Urinary bladder (tissue), 4 donors: ENCODE measurements around the gene PRDM2. TPM values are rescaled to one million over a fixed set of nuclear protein-coding genes. Genes with fewer than 3 reads are reported as not detected.
A peak's percentile ranks its signal among the peaks of the same experiment; 100 is the strongest.

Source experiments
- DNase-seq: peaks from one replicate; pipeline ENCODE4 v3.0.0-alpha.2; 2015; ENCODE audit errors: extremely low spot score
- H3K27ac ChIP-seq: one replicate; pipeline ENCODE4 v1.5.1; 2013; ENCODE audit warnings: low read depth, mild to moderate bottlenecking, moderate library complexity
- H3K36me3 ChIP-seq: one replicate; pipeline ENCODE4 v1.6.1; 2013; ENCODE audit warnings: mild to moderate bottlenecking, moderate library complexity; ENCODE audit not compliant: insufficient read depth
- H3K4me1 ChIP-seq: one replicate; pipeline ENCODE4 v1.6.1; 2013; ENCODE audit warnings: mild to moderate bottlenecking, moderate library complexity; ENCODE audit not compliant: insufficient read depth
- H3K4me3 ChIP-seq: one replicate; pipeline ENCODE4 v1.5.1; 2013; ENCODE audit warnings: low read depth, low read length
- WGBS: extraction: QIAGEN DNeasy Blood & Tissue Kit; methylation state at CpG from one replicate; pipeline ENCODE4 v1.1.7; 2013; 5-methylcytosine and 5-hydroxymethylcytosine counted together
- polyA plus RNA-seq: library from polyadenylated mRNA; stranded (reverse); fragments of 200-250 nt; gene quantifications from one replicate; pipeline ENCODE4 v1.2.3, GENCODE V29; 2013
- total RNA-seq: library from RNA; depleted of rRNA; stranded (reverse); fragments of >200 nt; gene quantifications from one replicate; pipeline ENCODE4 v1.2.3, GENCODE V29; 2014
- donor health status: healthy with polysubstance abuse.
- donor health status: healthy.

Gene PRDM2
- total and polyA plus RNA-seq, 2 donors, result 31.3 to 34.2 TPM

DNA sequence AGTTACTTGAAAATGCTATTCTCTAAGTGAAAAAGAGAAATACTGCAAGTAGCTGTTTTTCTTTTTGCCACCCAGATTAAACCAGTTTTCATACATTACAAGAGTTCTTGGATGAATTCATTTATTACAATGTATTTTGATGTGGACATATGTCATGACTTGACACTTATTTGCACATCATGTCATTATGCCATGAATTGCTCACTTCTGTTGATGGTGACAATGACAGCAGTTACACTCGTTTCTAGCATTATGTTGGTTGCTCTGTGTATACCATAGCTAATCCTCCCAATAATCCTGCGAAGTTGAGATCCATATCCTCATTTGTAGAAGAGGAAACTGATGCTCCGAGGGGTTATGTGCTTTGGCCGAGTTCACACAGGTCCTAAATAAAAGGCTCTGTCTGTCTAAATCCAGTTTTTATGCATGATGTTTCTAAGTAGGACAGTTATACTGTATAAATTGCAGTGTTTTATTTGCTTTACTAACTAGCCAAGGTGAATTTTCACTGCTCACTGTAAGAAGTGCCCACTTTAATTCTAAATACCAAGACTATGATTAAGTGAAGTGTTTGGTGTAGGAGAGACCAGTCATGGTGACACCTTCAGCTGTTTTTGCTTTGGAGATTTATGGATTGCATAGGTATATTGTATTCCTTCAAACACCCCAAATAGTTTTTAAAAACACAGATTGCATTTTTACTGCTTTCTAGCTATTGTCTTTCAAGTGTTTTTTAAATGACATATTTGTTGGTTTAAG lies 56.7 kb downstream of the PRDM2 start:
- Histone ChIP-seq H3K4me1 (no peaks in the 10 kb centered on the region), H3K27ac (no peak overlapping the region), H3K36me3 (no peaks in the 10 kb centered on the region), H3K4me3 (no peak overlapping the region)
- DNase-seq, result no peak
- WGBS, result 52% methylated on average over 4 of the region's 4 CpGs

DNA sequence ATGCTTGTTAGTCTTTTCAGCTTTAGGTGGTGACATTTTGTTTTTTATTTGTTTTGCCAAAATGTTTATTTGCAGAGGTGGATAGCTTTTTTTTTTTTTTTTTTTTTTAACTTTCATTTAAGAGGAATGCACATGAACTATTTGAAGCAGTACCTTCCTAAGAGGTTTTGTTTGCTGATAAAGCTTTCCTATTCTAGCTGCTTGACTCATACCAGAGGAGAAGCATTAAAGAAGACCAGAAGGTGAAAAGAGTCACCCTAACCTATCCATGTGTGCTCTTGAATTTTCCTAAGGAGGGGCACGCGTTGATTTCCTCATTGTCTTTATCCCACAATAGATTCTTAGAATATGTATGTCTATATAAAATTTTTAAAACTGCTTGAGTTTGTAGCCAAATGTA lies 57.7 kb downstream of the PRDM2 start:
- Histone ChIP-seq H3K36me3 (no peaks in the 10 kb centered on the region), H3K4me1 (no peaks in the 10 kb centered on the region), H3K27ac (peak overlapping the region; percentile 28), H3K4me3 (no peak overlapping the region)
- 86% methylated on average over 2 of the region's 2 CpGs for WGBS
- DNase-seq, result no peak

DNA sequence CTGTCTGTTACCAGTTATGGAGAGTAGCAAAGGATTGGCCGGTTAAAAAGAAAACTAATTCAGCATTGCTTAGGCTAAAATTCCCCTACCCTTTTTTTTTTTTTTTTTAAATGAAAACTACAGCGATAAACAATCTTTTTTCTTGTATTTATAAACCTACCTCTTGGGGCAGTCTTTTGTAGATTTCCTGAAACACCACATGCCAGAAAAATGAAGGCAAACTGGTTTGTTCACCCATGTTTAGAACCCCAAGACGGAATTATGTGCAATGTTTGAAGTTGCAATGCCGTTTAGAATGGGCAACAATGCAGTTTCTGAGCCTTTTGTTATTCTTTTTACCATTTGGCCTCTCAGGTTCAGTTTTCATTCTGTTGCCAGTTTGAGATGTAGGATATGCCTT lies 59.1 kb downstream of the PRDM2 start:
- WGBS, result 67% methylated on average over 4 of the region's 4 CpGs
- DNase-seq, result peak; percentile 80
- Histone ChIP-seq H3K36me3 (no peaks in the 10 kb centered on the region), H3K27ac (peak overlapping the region; percentile 53), H3K4me1 (no peaks in the 10 kb centered on the region), H3K4me3 (no peak overlapping the region)

DNA sequence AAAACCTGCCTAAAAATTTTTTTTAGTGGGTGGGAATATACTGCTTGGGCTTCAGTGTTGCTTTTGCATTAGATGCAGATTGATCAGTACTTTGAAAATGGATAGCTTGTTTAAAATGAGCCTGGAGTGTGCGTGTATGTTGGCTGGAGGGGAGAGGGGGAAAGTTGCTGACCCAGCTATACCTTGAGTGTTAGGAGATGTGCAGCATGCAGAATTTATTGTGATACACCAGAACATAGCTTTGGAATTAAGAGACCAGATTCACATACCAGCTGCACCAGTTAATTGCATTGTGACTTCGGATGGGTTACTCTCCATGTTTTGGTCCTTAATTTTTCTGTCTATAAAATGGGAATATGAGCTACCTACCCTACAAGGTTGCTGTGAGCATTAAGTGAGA lies 60.4 kb downstream of the PRDM2 start:
- H3K27ac ChIP-seq, result no peak overlapping the region
- no peaks in the 10 kb centered on the region for H3K36me3 ChIP-seq
- no peaks in the 10 kb centered on the region for H3K4me1 ChIP-seq
- WGBS, result 89% methylated on average over 2 of the region's 2 CpGs
- H3K4me3 ChIP-seq, result no peak overlapping the region
- DNase-seq, result no peak

DNA sequence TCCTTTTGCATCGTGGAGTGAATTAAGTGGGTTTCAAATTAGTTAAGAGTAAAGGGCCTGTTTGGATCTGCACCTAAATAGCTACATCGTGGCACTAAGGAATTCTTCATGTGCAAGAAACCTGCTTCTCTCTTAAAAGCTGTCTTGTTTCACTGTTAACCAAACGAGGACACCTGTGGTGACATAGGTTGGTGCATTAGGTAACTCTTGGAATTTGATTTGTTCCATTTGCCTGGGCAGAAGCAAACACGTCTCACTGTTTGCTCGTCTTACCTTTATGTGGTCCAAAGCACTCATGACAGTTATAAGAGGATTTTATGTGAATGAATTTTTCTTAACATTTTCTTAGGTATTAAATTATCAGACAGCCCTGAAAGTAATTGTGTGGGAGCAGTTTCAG lies 60.9 kb downstream of the PRDM2 start:
- Histone ChIP-seq H3K27ac (no peak overlapping the region), H3K4me3 (no peak overlapping the region), H3K4me1 (no peaks in the 10 kb centered on the region), H3K36me3 (no peaks in the 10 kb centered on the region)
- DNase-seq, result no peak
- WGBS, result 76% methylated on average over 5 of the region's 5 CpGs

DNA sequence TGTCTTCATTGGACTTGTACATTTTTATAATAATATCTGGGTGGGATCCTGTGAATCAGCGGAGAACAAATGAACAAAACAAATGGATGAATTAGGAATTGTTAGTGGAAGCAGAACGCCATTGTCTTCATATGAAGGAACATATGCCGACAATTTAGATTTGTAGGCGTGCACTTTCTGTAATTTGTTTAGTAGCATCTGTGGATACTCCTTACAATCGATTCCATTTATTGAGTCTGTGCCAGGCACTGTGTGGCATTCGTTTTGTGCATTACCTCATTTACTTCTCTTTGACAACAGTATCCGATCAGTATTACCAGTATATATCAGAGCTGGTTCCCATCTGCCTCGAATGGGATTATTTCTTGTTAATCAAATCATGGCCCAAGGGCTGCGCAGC lies 61.9 kb downstream of the PRDM2 start:
- H3K4me1 ChIP-seq, result peaks cover 2% of the 10 kb centered on the region
- no peak for DNase-seq
- 86% methylated on average over 9 of the region's 9 CpGs for WGBS
- H3K27ac ChIP-seq, result no peak overlapping the region
- no peaks in the 10 kb centered on the region for H3K36me3 ChIP-seq
- no peak overlapping the region for H3K4me3 ChIP-seq

DNA sequence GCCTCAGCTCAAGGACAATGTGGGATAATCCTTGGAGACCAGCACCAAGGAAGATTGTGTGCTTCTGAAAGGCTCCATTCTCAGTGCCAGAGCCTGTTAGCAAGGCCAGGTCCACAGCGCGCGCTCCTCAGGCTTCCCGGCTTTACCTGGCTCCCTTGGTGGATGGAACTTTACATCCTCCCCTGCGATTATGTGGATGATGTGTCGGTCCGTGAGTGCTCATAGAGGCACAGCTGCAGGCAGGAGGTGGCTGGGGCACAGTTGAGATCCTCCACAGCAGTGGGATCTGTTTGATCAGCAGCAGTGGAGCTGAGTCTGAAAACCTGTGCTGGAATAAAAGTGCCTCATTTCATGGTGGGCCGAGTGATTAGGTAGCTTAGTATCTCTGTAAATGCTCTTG lies 62.7 kb downstream of the PRDM2 start:
- H3K36me3 ChIP-seq, result no peaks in the 10 kb centered on the region
- peaks cover 2% of the 10 kb centered on the region for H3K4me1 ChIP-seq
- no peak overlapping the region for H3K27ac ChIP-seq
- no peak overlapping the region for H3K4me3 ChIP-seq
- WGBS, result 79% methylated on average over 8 of the region's 8 CpGs
- no peak for DNase-seq

DNA sequence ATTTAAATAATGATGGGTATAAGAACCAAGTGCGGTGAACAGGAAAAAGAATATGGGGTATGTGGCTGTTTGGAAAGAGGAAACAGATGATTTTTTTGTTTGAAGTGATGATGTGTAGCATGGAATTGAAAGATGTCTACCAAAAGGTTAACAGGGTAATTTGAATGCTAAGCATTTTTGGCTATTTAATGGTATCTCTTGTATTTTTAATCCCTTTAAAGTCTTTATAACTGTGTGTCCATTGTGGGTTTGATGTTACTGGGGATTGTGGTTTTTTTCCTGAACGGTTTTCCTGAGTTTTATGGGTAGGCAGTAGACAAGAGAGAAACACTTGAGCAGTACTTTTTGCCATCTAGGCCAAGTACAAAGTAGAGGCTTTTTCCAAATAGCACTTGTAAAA lies 63.2 kb downstream of the PRDM2 start:
- peaks cover 2% of the 10 kb centered on the region for H3K4me1 ChIP-seq
- H3K27ac ChIP-seq, result no peak overlapping the region
- DNase-seq, result no peak
- no peaks in the 10 kb centered on the region for H3K36me3 ChIP-seq
- 49% methylated on average over 2 of the region's 2 CpGs for WGBS
- no peak overlapping the region for H3K4me3 ChIP-seq

DNA sequence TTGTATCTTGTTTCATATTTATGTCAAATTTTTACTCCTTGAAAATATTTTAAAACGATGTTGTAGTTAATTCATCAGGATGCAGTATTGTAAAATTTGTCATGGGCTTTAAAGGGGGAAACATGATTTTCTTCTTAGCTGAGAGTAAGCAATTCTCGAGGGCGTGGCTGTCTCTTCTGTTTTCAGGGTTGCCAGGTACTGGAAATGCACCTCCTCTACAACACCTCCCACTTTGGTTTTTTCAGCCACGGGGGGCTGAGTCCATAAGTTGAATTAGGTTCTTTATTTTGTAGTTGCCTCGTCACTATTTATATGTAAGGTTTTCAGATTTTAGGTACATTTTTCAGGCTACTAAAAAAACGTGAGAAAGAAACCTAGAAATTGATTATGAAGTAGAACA lies 64.0 kb downstream of the PRDM2 start:
- H3K27ac ChIP-seq, result no peak overlapping the region
- no peak for DNase-seq
- H3K4me3 ChIP-seq, result no peak overlapping the region
- peaks cover 2% of the 10 kb centered on the region for H3K4me1 ChIP-seq
- 61% methylated on average over 6 of the region's 6 CpGs for whole genome bisulfite sequencing
- H3K36me3 ChIP-seq, result no peaks in the 10 kb centered on the region

DNA sequence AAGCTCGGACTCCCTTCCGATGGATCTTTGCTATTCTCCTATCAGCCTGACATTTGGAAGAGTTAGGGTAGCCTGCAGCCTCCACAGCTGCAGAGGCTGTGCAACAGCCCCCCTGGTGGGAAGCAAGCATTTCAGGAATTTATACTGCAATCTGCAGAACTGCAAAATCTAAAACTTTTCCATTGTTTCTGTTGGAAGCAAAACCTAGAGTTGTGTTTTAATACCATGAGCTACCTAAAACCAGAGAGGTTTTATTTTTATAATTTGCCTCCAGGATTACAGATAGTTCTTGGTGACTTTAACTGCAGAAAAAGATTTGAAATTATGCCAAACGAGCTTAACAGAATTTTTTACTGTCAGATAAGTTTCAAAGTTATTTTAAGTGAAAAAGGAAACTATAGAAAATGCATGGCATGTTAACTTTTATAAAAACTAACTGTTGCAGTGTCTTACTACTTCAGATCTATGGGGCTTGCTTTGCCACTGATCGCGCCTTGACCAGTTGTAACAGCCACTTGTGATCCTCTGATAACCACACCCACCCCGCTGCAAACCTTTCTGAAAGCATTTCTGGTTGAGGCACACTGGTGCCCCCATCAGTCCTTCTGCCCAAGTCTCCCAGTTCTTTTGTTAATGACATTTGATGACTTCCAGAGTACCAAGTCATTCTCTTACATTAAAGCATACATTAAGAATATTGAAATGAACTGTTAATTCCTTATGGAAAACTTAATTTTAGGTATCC lies 64.8 kb downstream of the PRDM2 start:
- H3K36me3 ChIP-seq, result no peaks in the 10 kb centered on the region
- no peak overlapping the region for H3K27ac ChIP-seq
- peaks cover 2% of the 10 kb centered on the region for H3K4me1 ChIP-seq
- 35% methylated on average over 6 of the region's 6 CpGs for WGBS
- H3K4me3 ChIP-seq, result no peak overlapping the region
- DNase-seq, result no peak

DNA sequence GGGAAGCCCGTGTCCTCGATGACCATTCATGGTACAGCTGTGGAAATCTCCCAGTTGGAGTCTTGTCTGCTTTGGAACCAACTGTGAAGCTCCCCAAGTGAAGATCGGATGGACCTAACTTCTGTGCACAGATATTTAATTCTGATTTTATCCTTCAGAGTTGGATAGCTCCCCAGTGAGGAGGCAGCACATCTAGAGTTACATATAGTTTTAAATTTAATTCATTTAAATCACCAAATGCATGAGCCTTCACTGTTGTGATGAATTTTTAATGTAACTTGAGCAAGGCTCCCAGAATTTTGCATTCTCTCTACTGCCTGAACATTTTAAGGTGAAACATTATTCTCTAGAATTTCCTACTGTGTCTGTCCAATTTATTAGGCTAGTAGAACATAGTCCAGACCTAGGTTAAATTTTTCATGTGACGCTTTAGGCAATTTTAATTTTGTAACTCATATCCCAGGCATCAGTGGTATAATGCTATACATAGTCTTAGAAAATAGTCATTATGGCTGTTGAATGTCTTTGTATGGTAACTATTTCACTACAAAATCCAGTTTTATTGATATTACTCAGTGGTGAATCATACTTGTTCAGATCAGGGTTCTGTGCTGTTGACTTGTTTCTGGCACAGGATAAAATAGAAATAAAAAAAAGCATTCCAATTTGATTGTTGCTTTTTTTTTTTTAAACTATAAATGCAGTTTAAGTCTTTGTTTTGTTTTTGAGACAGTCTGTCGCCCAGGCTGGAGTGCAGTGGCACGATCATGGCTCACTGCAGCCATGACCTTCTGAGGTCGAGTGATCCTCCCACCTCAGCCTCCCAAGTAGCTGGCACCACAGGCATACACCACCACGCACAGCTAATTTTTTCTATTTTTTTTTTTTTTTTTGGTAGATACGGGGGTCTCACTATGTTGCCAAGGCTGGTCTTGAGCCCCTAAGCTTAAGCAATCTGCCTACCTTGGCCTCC lies 66.9 kb downstream of the PRDM2 start:
- Histone ChIP-seq H3K4me1 (peaks cover 2% of the 10 kb centered on the region), H3K27ac (no peak overlapping the region), H3K4me3 (no peak overlapping the region), H3K36me3 (no peaks in the 10 kb centered on the region)
- DNase-seq, result no peak
- WGBS, result 77% methylated on average over 9 of the region's 9 CpGs

DNA sequence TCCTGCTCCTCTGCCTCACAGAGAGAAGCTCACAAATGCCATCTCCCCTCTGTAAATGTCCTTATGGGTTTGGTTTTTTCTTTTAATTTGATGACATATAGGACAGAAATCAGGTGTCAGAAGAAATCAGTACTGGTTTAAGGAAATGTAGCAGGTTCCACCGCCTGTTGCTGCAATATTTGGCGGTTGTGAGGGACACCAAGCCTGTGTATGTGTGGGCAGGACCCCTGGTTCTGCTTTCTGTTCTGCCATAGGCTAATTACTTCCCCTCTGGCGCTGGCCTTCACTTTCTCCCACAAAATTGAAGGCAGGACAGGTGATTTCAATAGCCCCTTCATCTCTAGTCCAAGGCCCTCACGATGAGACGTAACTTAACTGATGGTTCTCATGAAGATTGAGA lies 69.2 kb downstream of the PRDM2 start:
- WGBS, result 97% methylated on average over 5 of the region's 5 CpGs
- Histone ChIP-seq H3K27ac (no peak overlapping the region), H3K36me3 (no peaks in the 10 kb centered on the region), H3K4me1 (peaks cover 2% of the 10 kb centered on the region), H3K4me3 (no peak overlapping the region)
- DNase-seq, result no peak

DNA sequence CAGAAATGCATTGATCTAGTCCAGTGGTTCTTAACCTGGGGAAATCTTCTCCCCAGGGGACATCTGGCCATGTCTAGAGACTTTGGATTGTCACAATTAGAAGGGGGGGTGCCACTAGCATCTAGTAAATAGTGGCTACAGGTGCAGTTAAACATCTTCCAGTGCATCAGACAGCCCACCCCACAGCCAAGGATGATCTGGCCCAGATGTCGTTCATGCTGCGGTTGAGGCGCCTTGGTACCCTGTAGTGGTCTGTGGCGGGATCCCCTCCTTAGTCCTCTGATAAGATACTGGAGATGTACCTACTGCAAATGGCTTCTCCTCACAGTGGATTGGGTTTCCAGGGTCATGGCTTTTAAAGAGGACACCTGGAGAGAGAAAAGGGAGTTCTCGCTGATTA lies 69.8 kb downstream of the PRDM2 start:
- no peak overlapping the region for H3K27ac ChIP-seq
- no peak overlapping the region for H3K4me3 ChIP-seq
- WGBS, result 98% methylated on average over 5 of the region's 5 CpGs
- H3K4me1 ChIP-seq, result peaks cover 2% of the 10 kb centered on the region
- DNase-seq, result no peak
- no peaks in the 10 kb centered on the region for H3K36me3 ChIP-seq
